Effector CD8-positive, alpha-beta T cell (primary cell): ENCODE results near the gene SPATA17.

Source experiments
- DNase-seq: peaks from one replicate; lab custom pipeline; 2025; lab: John Stamatoyannopoulos, UW

The SPATA17 gene

GRCh38 chr1:217911908-217912307 lies 280.8 kb downstream of the SPATA17 start:
- no peak for DNase-seq

- DNase-seq, result no peak
These were observed 286.2 kb downstream of the SPATA17 start for GRCh38 chr1:217917281-217917887.

- no peak for DNase-seq
These were observed 288.7 kb downstream of the SPATA17 start for GRCh38 chr1:217919683-217920388.
